ENCODE measurements around the gene CC2D1B. TPM values are rescaled to one million over a fixed set of nuclear protein-coding genes. Genes with fewer than 3 reads are reported as not detected.

The CC2D1B gene
- total RNA-seq, 3 donors from 2014 or later = 38.0 to 43.6 (median 40.4) TPM

- DNase-seq (no peak), ATAC-seq (no peak)
- no peak overlapping the region for H3K4me3 ChIP-seq
- H3K9me3 ChIP-seq = no peaks in the 10 kb centered on the region
- intact Hi-C loops (cut with DNase I, micrococcal nuclease) = no loop called here
- TF ChIP-seq, protein P1, sequence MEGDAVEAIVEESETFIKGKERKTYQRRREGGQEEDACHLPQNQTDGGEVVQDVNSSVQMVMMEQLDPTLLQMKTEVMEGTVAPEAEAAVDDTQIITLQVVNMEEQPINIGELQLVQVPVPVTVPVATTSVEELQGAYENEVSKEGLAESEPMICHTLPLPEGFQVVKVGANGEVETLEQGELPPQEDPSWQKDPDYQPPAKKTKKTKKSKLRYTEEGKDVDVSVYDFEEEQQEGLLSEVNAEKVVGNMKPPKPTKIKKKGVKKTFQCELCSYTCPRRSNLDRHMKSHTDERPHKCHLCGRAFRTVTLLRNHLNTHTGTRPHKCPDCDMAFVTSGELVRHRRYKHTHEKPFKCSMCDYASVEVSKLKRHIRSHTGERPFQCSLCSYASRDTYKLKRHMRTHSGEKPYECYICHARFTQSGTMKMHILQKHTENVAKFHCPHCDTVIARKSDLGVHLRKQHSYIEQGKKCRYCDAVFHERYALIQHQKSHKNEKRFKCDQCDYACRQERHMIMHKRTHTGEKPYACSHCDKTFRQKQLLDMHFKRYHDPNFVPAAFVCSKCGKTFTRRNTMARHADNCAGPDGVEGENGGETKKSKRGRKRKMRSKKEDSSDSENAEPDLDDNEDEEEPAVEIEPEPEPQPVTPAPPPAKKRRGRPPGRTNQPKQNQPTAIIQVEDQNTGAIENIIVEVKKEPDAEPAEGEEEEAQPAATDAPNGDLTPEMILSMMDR (IDR thresholded peaks at IDR 0.05) = no peak
- no peaks in the 10 kb centered on the region for H3K4me1 ChIP-seq (ENCODE audit: low read depth)
- H3K36me3 ChIP-seq (ENCODE audit: low read depth) = no peaks in the 10 kb centered on the region
Observed at GRCh38 chr1:52341655-52342260, 24.2 kb downstream of the CC2D1B start.

DNA sequence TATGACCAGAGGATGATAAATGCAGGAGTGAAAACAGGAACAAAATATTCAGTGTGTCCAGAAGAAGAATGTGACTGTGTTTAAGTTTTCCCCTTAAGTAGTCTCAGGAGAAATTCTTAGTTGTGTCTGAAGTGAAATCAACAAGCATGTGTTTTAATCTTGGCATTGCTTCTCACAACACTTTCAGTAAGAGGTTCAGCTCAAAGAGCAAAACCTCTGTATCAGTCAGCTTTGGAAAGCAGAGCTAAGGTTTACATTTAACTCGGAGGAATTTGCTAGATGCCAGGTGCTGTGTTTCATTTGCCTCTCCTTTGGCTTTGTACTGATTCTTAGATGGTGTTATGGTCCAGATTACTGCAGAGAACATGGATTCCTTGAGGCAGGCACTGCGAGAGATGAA lies 28.6 kb downstream of the CC2D1B start:
- TF ChIP-seq, protein P1 (IDR thresholded peaks at IDR 0.05) = no peak
- H3K36me3 ChIP-seq (ENCODE audit: low read depth) = no peaks in the 10 kb centered on the region
- DNase-seq (no peak), ATAC-seq (no peak)
- no peaks in the 10 kb centered on the region for H3K9me3 ChIP-seq
- H3K4me3 ChIP-seq = no peak overlapping the region
- intact Hi-C loops (cut with DNase I, micrococcal nuclease) = no loop called here
- no peaks in the 10 kb centered on the region for H3K4me1 ChIP-seq (ENCODE audit: low read depth)

DNA sequence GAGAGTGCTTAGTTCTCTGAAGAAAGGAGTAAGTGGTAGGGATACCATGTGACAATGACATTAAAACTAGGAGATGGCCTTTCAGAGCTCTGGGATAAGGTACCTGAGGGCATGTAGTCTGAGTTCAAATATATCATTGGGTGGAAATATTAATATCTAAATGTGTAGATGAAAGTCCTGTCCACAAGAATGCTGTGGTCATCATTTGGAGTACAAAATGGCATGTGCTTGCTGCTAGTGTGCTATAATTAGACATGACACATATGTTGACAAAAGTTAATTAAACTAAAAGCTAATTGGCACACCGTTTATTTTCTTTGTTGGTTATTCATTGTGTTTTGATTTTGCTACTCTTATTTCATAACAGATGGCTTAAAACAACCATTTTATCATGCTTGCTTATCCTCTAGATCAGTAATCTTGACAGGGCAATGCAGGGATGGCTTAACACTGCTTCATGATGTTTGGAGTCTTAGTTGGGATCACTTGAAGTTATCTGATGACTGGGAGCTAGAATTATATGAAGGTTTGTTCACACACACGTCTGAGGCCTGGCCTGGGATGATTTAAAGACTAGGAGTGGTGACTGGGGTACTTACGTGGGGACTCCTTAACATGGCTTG lies 31.0 kb downstream of the CC2D1B start:
- Histone ChIP-seq H3K4me3 (no peak overlapping the region), H3K9me3 (no peaks in the 10 kb centered on the region), H3K36me3 (ENCODE audit: low read depth) (no peaks in the 10 kb centered on the region), H3K4me1 (ENCODE audit: low read depth) (no peaks in the 10 kb centered on the region)
- DNase-seq (no peak), ATAC-seq (no peak)
- TF ChIP-seq, protein P1 (IDR thresholded peaks at IDR 0.05) = no peak
- intact Hi-C loops (cut with DNase I, micrococcal nuclease) = no loop called here

DNA sequence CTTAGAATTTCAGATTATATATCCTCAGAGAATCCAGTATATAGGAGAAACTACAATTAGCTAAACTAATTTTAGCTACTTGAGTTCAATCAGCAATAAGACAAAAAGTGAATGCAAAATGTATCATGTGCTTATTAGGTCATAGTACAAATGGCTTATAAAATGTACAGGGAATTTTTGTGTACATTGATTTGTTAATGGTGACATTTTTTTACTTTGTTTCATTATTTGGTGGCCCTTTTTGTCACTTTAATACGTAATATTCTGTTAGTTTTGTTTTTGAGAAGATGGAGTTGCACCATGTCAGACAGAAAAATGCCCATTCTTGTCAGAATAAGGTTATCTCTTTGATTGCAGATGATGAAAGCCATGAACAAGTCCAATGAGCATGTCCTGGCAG lies 33.6 kb downstream of the CC2D1B start:
- ATAC-seq (no peak), DNase-seq (no peak)
- Histone ChIP-seq H3K4me1 (ENCODE audit: low read depth) (no peaks in the 10 kb centered on the region), H3K9me3 (no peaks in the 10 kb centered on the region), H3K36me3 (ENCODE audit: low read depth) (no peaks in the 10 kb centered on the region), H3K4me3 (no peak overlapping the region)
- TF ChIP-seq, protein P1 (IDR thresholded peaks at IDR 0.05) = no peak
- intact Hi-C loops (cut with DNase I, micrococcal nuclease) = no loop called here

GRCh38 chr1:52328615-52329014 lies 37.4 kb downstream of the CC2D1B start:
- no peak for ATAC-seq

More at GRCh38 chr1:52328615-52329014, 37.4 kb downstream of the CC2D1B start:
- Histone ChIP-seq H3K9me3 (no peaks in the 10 kb centered on the region), H3K4me3 (no peak overlapping the region), H3K4me1 (ENCODE audit: low read depth) (no peaks in the 10 kb centered on the region), H3K36me3 (ENCODE audit: low read depth) (no peaks in the 10 kb centered on the region)
- intact Hi-C loops (cut with DNase I, micrococcal nuclease) = no loop called here
- TF ChIP-seq, protein P1 (IDR thresholded peaks at IDR 0.05) = no peak
- no peak for DNase-seq

Measured in mucosa of descending colon (tissue), 3 donors.